H54 (cell line): ENCODE data around the gene BBS2.
"Not testable (repeated sequence)": the region's sequence is repeated elsewhere in the genome, so short reads cannot be mapped to it uniquely, and the experiment has no call there.

ENCODE experiments used
- DNase-seq: peaks from one replicate; pipeline ENCODE4 v3.0.0; 2011; ENCODE audit warnings: low spot score, mixed read lengths; ENCODE audit not compliant: insufficient read length
- FAIRE-seq: peaks from 3 replicates; lab custom pipeline; 2011; peaks lifted over from hg19 to GRCh38; lab: Jason Lieb, UNC
- POLR2A ChIP-seq: IDR thresholded peaks from 2 replicates; pipeline ENCODE4 v1.6.1; 2011; ENCODE audit warnings: low read depth, mild to moderate bottlenecking, low read length

The BBS2 gene

GRCh38 chr16:56512025-56512424 is 7.8 kb downstream of the BBS2 start:
- FAIRE-seq, result no peak
- no peak for TF ChIP-seq POLR2A
- no peak for DNase-seq

GRCh38 chr16:56510544-56510943 is 9.3 kb downstream of the BBS2 start:
- FAIRE-seq (peak; percentile 58), DNase-seq (no peak)
- TF ChIP-seq POLR2A, result no peak

DNA sequence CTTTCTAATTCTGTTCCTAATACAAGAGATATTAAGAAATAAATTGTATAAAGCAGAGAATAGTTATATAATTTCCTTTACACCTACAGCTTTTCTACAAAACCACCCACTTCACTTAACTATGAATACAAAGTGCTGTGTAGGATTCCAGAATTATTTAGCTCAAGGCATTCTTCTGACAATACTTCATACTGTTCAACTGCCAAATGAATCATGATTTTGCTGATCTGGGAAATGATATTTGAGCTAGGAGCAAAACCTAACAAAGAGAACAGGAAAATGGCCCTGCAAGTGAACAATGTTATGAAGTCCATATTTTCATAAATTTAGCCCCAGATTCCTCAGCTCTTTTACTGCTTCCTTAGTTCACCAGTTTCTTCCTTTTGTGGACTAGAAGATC is 12.9 kb downstream of the BBS2 start:
- TF ChIP-seq POLR2A, result no peak
- FAIRE-seq, result peak; percentile 91
- no peak for DNase-seq

- FAIRE-seq, result no peak
- TF ChIP-seq POLR2A, result no peak
- no peak for DNase-seq
Measured at GRCh38 chr16:56505181-56505580, 14.6 kb downstream of the BBS2 start.

DNA sequence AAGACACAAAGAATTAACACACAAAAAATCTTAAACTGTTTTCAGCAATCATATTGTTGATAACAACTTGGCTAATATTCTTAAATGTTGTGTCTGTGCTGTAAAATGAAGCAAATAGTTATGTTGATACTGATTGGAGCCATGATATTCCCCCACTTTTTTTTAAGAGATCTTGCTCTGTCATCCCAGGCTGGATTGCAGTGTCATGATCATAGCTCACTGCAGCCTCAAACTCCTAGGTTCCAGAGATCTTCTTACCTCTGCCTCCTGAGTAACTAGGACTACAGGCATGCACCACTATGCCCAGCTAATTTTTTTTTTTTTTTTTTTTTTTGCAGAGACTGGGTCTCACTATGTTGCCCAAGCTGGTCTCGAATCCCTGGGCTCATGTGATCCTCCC is 26.0 kb downstream of the BBS2 start:
- TF ChIP-seq POLR2A, result no peak
- DNase-seq, result no peak
- FAIRE-seq, result peak; percentile 53

- FAIRE-seq (no peak), DNase-seq (no peak)
- TF ChIP-seq POLR2A, result no peak
Measured at GRCh38 chr16:56493126-56493525, 26.7 kb downstream of the BBS2 start.

DNA sequence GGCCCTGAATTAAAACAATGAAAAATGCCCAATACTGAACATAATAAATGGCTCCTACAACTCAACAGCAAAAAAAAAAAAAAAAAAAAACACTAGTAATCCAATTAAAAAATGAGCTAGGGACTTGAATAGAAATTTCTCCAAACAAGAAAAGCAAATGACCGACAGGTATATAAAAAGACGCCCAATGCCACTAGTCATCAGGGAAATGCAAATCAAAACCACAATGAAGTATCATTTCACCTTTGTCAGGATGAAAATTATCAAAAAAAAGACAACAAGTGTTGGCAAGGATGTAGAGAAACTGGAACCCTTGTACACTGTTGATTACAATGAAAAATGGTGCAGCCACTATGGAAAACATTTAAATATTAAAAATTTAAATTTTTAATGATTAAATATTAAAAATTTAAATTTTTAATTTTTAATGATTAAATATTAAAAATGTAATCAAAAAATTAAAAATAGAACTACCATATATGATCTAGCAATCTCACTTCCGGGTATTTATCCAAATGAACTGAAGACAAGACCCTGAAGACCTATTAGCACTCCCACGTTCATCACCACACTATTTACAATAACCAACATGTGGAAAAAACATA is 28.1 kb downstream of the BBS2 start:
- FAIRE-seq (no peak), DNase-seq (no peak)
- TF ChIP-seq POLR2A, result no peak

- FAIRE-seq, DNase-seq: not testable (repeated sequence)
Measured at GRCh38 chr16:56488868-56489267, 31.0 kb downstream of the BBS2 start.

GRCh38 chr16:56488035-56488434 is 31.8 kb downstream of the BBS2 start:
- TF ChIP-seq POLR2A, result no peak
- DNase-seq, result no peak
- FAIRE-seq, result no peak

DNA sequence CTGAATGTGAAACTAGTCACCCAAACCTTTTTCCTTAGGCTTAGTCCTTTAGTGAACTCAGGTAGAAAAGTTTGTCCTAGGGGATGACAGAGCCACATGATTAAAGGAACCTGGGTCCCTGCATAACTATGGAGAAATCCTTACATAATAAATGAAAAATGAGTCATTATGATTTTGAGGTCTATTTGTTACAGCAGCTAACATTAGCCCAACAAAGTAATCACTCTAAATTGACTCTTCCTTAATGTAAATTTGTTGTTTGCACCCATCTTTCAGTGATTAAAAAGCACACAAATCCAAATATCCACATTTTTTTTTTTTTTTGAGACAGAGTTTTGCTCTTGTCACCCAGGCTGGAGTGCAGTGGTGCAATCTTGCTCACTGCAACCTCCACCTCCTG is 36.4 kb downstream of the BBS2 start:
- FAIRE-seq, result no peak
- TF ChIP-seq POLR2A, result no peak
- DNase-seq, result no peak

DNA sequence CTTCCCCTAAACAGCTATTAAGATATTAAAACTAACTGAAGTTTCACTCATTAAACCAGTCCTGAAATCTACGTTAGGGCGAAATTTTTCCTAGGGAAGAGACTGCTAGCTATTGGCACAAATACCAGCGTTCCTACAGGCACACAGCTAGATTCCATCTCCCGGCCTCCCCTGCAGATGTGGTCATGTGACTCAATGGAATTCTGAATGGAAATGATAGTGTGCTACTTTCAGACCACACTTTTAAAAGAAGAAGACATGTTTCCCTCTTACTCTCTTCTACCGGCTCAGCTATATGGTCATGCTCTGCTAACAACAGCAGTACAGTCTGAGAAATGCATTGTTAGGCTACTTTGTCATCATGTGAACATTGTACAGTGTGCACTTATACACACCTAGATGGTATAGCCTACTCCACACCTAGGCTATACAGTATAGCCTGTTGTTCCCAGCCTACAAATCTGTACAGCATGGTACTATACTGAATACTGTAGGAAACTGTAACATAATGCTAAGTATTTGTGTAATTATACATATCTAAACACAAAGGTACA is 37.1 kb downstream of the BBS2 start:
- no peak for TF ChIP-seq POLR2A
- FAIRE-seq, result peak; percentile 15
- DNase-seq, result no peak

- no peak for TF ChIP-seq POLR2A
- DNase-seq, result no peak
- no peak for FAIRE-seq
Measured at GRCh38 chr16:56481468-56482122, 38.2 kb downstream of the BBS2 start.

DNA sequence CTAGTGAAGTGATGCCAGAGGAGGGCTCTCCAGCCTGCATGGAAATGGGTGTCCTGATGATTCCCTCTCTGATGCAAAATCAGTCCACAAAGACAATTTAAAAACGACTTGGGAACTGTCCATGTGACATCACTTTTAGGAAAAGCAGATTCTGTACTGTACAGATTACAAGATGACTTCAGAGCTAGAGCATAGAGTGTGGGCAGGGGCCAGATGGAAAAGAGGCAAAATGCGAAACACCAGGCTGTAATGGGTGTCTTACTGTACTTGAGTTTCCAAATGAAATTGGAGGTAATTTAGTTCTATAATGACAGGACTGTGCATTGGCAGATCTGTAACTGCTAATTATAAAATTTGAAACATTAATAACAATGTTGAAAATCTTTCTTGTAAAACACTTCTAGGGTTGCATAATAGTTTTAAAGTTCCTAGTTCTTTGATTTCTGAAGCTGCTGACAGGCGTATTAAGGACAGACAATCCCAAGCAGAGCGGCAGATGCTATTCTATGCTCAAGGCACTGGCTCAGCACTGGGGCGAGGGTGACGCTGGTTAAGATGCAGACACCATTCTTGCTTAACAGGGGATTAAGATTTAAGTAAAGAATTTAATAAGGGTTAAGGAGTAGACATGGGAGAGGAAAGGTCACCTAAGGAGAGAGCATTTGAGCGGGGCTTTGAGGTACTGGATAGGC is 38.9 kb downstream of the BBS2 start:
- FAIRE-seq, result no peak

DNA sequence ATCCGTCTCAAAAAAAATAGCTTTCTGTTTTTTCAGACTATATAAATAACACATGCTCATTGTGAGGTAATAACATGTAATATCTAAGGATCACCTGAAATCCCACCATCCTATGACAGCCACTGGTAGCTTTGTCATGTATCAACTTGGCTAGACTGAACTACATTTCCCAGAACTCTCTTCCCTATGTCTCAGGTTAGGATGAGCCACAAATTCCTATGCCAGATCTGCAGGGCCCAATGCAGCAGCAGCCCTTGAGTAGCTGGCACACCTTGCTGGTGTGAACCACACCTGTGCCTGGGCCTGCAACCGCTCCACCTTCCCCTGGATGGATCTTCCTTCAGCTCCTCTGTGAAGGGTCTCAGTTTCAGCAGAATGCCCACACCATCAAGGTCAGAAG is 40.4 kb downstream of the BBS2 start:
- TF ChIP-seq POLR2A, result no peak
- DNase-seq (no peak), FAIRE-seq (no peak)

More for the DNA sequence above, 38.9 kb downstream of the BBS2 start:
- no peak for DNase-seq
- no peak for TF ChIP-seq POLR2A

- DNase-seq (no peak), FAIRE-seq (no peak)
- TF ChIP-seq POLR2A, result no peak
Measured at GRCh38 chr16:56478281-56479049, 41.4 kb downstream of the BBS2 start.
